Fibroblast of mammary gland (primary cell): ENCODE measurements around the gene SGCE.

Experiments
- DNase-seq: peaks from one replicate; pipeline ENCODE4 v3.0.0-alpha.2; 2010; ENCODE audit warnings: low read depth
- H3K4me3 ChIP-seq: 2 replicates; pipeline ENCODE4 v1.5.1; 2011; ENCODE audit warnings: low read depth, mild to moderate bottlenecking, low read length, moderate library complexity; ENCODE audit not compliant: control insufficient read depth
- CTCF ChIP-seq: conservative IDR thresholded peaks from 2 replicates; pipeline ENCODE4 v1.5.1; 2011; ENCODE audit warnings: low read depth, low read length, inconsistent platforms; ENCODE audit not compliant: control insufficient read depth, insufficient read depth

The SGCE gene

GRCh38 chr7:94561841-94562514 is 94.0 kb downstream of the SGCE start:
- DNase-seq, result peak; percentile 16
- H3K4me3 ChIP-seq, result no peak overlapping the region
- TF ChIP-seq CTCF, result no peak

DNA sequence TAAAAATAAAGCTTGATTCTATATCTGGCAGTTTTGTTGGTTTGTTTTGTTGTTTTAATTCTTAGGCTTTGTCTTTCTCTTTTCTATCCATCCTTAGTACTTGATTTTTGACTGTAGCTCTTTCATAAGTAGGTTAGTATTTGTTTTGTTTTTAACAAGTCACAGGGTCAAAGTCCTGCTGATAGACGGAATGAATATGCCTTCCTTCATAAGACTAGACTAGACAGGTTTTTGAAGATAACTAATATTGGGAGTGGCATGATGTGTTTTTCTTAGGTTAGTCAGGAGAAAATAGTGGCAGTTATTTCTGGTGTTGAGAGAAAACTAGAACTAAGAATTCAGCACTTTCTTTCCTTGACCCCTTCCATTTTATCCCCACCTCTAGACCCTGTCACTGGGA is 96.0 kb downstream of the SGCE start:
- H3K4me3 ChIP-seq, result no peak overlapping the region
- no peak for TF ChIP-seq CTCF
- DNase-seq, result no peak

GRCh38 chr7:94557215-94557614 is 98.7 kb downstream of the SGCE start:
- no peak overlapping the region for H3K4me3 ChIP-seq
- no peak for DNase-seq
- no peak for TF ChIP-seq CTCF

DNA sequence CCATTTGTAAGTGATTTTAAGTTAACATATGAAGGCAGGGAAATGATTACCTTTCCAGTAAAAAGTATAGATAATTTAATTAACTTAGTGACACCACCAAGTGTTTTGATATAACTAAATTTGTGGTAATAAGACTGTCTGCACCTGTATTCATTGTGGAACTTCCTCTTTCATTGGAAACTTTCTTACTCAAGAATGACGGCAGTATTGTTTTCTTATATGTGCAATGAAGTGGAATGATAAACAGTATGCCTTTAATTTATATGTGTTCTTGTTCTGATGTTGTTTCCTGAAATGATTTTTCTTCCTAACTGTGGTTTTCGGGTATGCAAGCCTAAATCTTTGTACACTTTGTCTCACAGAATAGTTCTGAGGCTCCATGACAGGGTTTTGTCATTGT is 99.9 kb downstream of the SGCE start:
- TF ChIP-seq CTCF, result no peak
- H3K4me3 ChIP-seq, result no peak overlapping the region
- DNase-seq, result no peak

GRCh38 chr7:94547126-94547525 is 108.8 kb downstream of the SGCE start:
- no peak for DNase-seq
- H3K4me3 ChIP-seq, result no peak overlapping the region
- TF ChIP-seq CTCF, result no peak

GRCh38 chr7:94540428-94540827 is 115.5 kb downstream of the SGCE start:
- no peak for TF ChIP-seq CTCF
- H3K4me3 ChIP-seq, result no peak overlapping the region
- no peak for DNase-seq
